Esophagus squamous epithelium (tissue), 4 donors: ENCODE data around the gene FBXW11.

Experiments
- CTCF ChIP-seq, 6 experiments: fragments of 450-650 bp in 4 of 6; fragments of 200-600 bp in 2 of 6; sonication (generic) in 2 of 6; IDR thresholded peaks; one replicate each; pipeline ENCODE4 v1.5.1; 2016 to 2019; ENCODE audit warnings: antibody characterized with exemption in 6 of 6, mild to moderate bottlenecking in 4 of 6, moderate library complexity in 4 of 6
- POLR2A ChIP-seq, 4 donors: fragments of 450-650 bp; IDR thresholded peaks; one replicate each; pipeline ENCODE4 v1.6.1; 2017; ENCODE audit warnings: antibody characterized with exemption in 4 of 4, mild to moderate bottlenecking in 4 of 4, moderate library complexity in 3 of 4

GRCh38 chr5:171966270-171966669 is 40.2 kb downstream of the FBXW11 start:
- TF ChIP-seq CTCF (IDR thresholded peaks at IDR 0.05) = no peak
- TF ChIP-seq POLR2A (IDR thresholded peaks at IDR 0.05) = no peak
